ENCODE data around the gene TARBP1.
"Not testable (repeated sequence)": the region's sequence is repeated elsewhere in the genome, so short reads cannot be mapped to it uniquely, and the experiment has no call there.

TARBP1 gene

GRCh38 chr1:234388094-234388493 lies 90.9 kb downstream of the TARBP1 start:
- DNase-seq (ENCODE audit: low read depth), result no peak

GRCh38 chr1:234386122-234386521 lies 92.9 kb downstream of the TARBP1 start:
- no peak for DNase-seq (ENCODE audit: low read depth)

- DNase-seq (ENCODE audit: low read depth), result no peak
These were observed 97.1 kb downstream of the TARBP1 start for GRCh38 chr1:234381699-234382555.

GRCh38 chr1:234379591-234380109 lies 99.3 kb downstream of the TARBP1 start:
- not testable (repeated sequence) for DNase-seq (ENCODE audit: low read depth)

- DNase-seq (ENCODE audit: low read depth), result no peak
These were observed 103.3 kb downstream of the TARBP1 start for GRCh38 chr1:234375672-234376071.

GRCh38 chr1:234373959-234374254 lies 105.1 kb downstream of the TARBP1 start:
- no peak for DNase-seq (ENCODE audit: low read depth)

- peak; percentile 78 for DNase-seq (ENCODE audit: low read depth)
These were observed 105.7 kb downstream of the TARBP1 start, which contains the start of gene COA6 for GRCh38 chr1:234373064-234373958. Gene COA6 (plus strand): TSS chr1:234373456. CDS start chr1:234373467, 11 bp downstream.

- DNase-seq (ENCODE audit: low read depth), result no peak
These were observed 106.8 kb downstream of the TARBP1 start for GRCh38 chr1:234372011-234372757.

- no peak for DNase-seq (ENCODE audit: low read depth)
These were observed 107.6 kb downstream of the TARBP1 start for GRCh38 chr1:234371414-234371813.

GRCh38 chr1:234369784-234370183 lies 109.2 kb downstream of the TARBP1 start:
- no peak for DNase-seq (ENCODE audit: low read depth)

- DNase-seq (ENCODE audit: low read depth), result no peak
These were observed 109.9 kb downstream of the TARBP1 start for GRCh38 chr1:234369033-234369430.

GRCh38 chr1:234368320-234369032 lies 110.5 kb downstream of the TARBP1 start:
- DNase-seq (ENCODE audit: low read depth), result no peak

GRCh38 chr1:234362558-234362957 lies 116.4 kb downstream of the TARBP1 start:
- DNase-seq (ENCODE audit: low read depth), result no peak

- no peak for DNase-seq (ENCODE audit: low read depth)
These were observed 117.8 kb downstream of the TARBP1 start for GRCh38 chr1:234361102-234361603.

GRCh38 chr1:234357831-234358230 lies 121.1 kb downstream of the TARBP1 start:
- no peak for DNase-seq (ENCODE audit: low read depth)

- peak; percentile 2 for DNase-seq (ENCODE audit: low read depth)
These were observed 122.2 kb downstream of the TARBP1 start for GRCh38 chr1:234356615-234357269.

GRCh38 chr1:234355782-234356510 lies 123.0 kb downstream of the TARBP1 start:
- no peak for DNase-seq (ENCODE audit: low read depth)

GRCh38 chr1:234348964-234349363 lies 130.0 kb downstream of the TARBP1 start:
- DNase-seq (ENCODE audit: low read depth), result no peak

- no peak for DNase-seq (ENCODE audit: low read depth)
These were observed 133.7 kb downstream of the TARBP1 start for GRCh38 chr1:234345237-234345636.

GRCh38 chr1:234342774-234343173 lies 136.2 kb downstream of the TARBP1 start:
- no peak for DNase-seq (ENCODE audit: low read depth)
